ENCODE data around the gene BSDC1. TPM values are rescaled to one million over a fixed set of nuclear protein-coding genes. Genes with fewer than 3 reads are reported as not detected.

BSDC1 gene
- total RNA-seq, 1 donor from 2014 or later: 79.0 TPM

- Mint-ChIP-seq H3K36me3 (ENCODE audit: low read depth, unreplicated experiment) (peaks cover 11% of the 10 kb centered on the region), H3K27ac (ENCODE audit: unreplicated experiment) (peak overlapping the region; percentile 52), H3K27me3 (ENCODE audit: unreplicated experiment) (no peaks in the 10 kb centered on the region), H3K9me3 (ENCODE audit: unreplicated experiment) (no peaks in the 10 kb centered on the region), H3K4me1 (ENCODE audit: unreplicated experiment) (peaks cover 18% of the 10 kb centered on the region), H3K4me3 (ENCODE audit: unreplicated experiment) (peak overlapping the region; percentile 15)
- no peak for TF ChIP-seq CTCF (IDR thresholded peaks at IDR 0.05; ENCODE audit: unreplicated experiment)
- DNase-seq (ENCODE audit: low spot score): no peak
Measured at GRCh38 chr1:32321712-32322291, 72.4 kb downstream of the BSDC1 start.

DNA sequence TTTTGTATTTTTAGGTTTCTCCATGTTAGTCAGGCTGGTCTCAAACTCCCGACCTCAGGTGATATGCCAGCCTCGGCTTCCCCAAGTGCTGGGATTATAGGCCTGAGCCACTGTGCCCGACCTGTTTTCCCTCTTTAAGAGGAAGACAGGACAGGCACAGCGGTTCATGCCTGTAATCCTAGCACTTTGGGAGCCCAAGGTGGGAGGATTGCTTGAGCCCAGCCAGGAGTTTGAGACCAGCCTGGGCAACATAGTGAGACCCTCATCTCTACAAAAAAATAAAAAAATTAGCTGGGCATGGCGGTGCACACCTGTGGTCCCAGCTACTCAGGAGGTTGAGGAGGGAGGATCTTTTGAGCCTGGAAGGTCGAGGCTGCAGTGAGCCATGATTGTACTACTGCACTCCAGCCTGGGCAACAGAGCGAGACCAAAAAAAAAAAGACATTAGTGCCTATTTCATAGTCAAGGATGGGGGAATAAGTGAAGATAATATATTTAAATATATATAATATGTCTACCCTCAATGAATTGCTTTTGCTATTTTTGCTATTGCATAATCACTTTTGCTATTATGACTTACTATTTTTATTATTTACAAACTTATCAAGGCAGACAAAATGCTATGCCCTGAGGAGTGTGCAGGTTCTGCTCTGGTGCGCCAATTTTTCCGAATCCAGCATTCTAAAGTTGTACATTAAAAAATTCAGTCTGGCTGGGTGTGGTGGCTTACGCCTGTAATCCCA, 75.9 kb downstream of the BSDC1 start:
- no peaks in the 10 kb centered on the region for H3K9me3 Mint-ChIP-seq (ENCODE audit: unreplicated experiment)
- peaks cover 28% of the 10 kb centered on the region for H3K4me1 Mint-ChIP-seq (ENCODE audit: unreplicated experiment)
- no peak overlapping the region for H3K4me3 Mint-ChIP-seq (ENCODE audit: unreplicated experiment)
- peaks cover 3% of the 10 kb centered on the region for H3K36me3 Mint-ChIP-seq (ENCODE audit: low read depth, unreplicated experiment)
- no peak for TF ChIP-seq CTCF (IDR thresholded peaks at IDR 0.05; ENCODE audit: unreplicated experiment)
- H3K27me3 Mint-ChIP-seq (ENCODE audit: unreplicated experiment): no peaks in the 10 kb centered on the region
- DNase-seq (ENCODE audit: low spot score): no peak
- H3K27ac Mint-ChIP-seq (ENCODE audit: unreplicated experiment): no peak overlapping the region

GRCh38 chr1:32316903-32317277, 77.4 kb downstream of the BSDC1 start:
- H3K27me3 Mint-ChIP-seq (ENCODE audit: unreplicated experiment): no peaks in the 10 kb centered on the region
- H3K27ac Mint-ChIP-seq (ENCODE audit: unreplicated experiment): no peak overlapping the region
- H3K36me3 Mint-ChIP-seq (ENCODE audit: low read depth, unreplicated experiment): peaks cover 3% of the 10 kb centered on the region
- DNase-seq (ENCODE audit: low spot score): no peak
- H3K9me3 Mint-ChIP-seq (ENCODE audit: unreplicated experiment): no peaks in the 10 kb centered on the region
- H3K4me3 Mint-ChIP-seq (ENCODE audit: unreplicated experiment): no peak overlapping the region
- peaks cover 19% of the 10 kb centered on the region for H3K4me1 Mint-ChIP-seq (ENCODE audit: unreplicated experiment)
- no peak for TF ChIP-seq CTCF (IDR thresholded peaks at IDR 0.05; ENCODE audit: unreplicated experiment)

Other genes with a start within 250 kb of the BSDC1 start
- gene TXLNA, start 214.8 kb downstream of the BSDC1 start, total RNA-seq (ENCODE audit: unreplicated experiment): 65.3 TPM
- 22.9 TPM for gene CCDC28B, start 193.8 kb downstream of the BSDC1 start, total RNA-seq (ENCODE audit: unreplicated experiment)
- 1.9 TPM for gene IQCC, start 188.8 kb downstream of the BSDC1 start, total RNA-seq (ENCODE audit: unreplicated experiment)
- not detected for gene DCDC2B, start 185.4 kb downstream of the BSDC1 start, total RNA-seq (ENCODE audit: unreplicated experiment)
- gene TMEM234, start 172.1 kb downstream of the BSDC1 start, total RNA-seq (ENCODE audit: unreplicated experiment): 23.2 TPM
- 174 TPM for gene EIF3I, start 172.0 kb downstream of the BSDC1 start, total RNA-seq (ENCODE audit: unreplicated experiment)
- 1.4 TPM for gene FAM167B, start 147.2 kb downstream of the BSDC1 start, total RNA-seq (ENCODE audit: unreplicated experiment)
- gene LCK, start 143.2 kb downstream of the BSDC1 start, total RNA-seq (ENCODE audit: unreplicated experiment): 1.1 TPM
- 143 TPM for gene HDAC1, start 102.4 kb downstream of the BSDC1 start, total RNA-seq (ENCODE audit: unreplicated experiment)
- 730 TPM for gene MARCKSL1, start 58.2 kb downstream of the BSDC1 start, total RNA-seq (ENCODE audit: unreplicated experiment)
- gene FAM229A, start 32.0 kb downstream of the BSDC1 start, total RNA-seq (ENCODE audit: unreplicated experiment): 8.5 TPM
- gene TSSK3, start 31.9 kb downstream of the BSDC1 start, total RNA-seq (ENCODE audit: unreplicated experiment): 0.67 TPM
- gene ZBTB8B, start 70.6 kb upstream of the BSDC1 start, total RNA-seq (ENCODE audit: unreplicated experiment): 0.92 TPM
- gene ZBTB8A, start 145.0 kb upstream of the BSDC1 start, total RNA-seq (ENCODE audit: unreplicated experiment): 17.4 TPM